DMS153 (cell line): ENCODE measurements around the gene CNPPD1.

Experiments used
- DNase-seq: peaks from one replicate; lab custom pipeline; 2025; lab: John Stamatoyannopoulos, UW

The CNPPD1 gene

DNA sequence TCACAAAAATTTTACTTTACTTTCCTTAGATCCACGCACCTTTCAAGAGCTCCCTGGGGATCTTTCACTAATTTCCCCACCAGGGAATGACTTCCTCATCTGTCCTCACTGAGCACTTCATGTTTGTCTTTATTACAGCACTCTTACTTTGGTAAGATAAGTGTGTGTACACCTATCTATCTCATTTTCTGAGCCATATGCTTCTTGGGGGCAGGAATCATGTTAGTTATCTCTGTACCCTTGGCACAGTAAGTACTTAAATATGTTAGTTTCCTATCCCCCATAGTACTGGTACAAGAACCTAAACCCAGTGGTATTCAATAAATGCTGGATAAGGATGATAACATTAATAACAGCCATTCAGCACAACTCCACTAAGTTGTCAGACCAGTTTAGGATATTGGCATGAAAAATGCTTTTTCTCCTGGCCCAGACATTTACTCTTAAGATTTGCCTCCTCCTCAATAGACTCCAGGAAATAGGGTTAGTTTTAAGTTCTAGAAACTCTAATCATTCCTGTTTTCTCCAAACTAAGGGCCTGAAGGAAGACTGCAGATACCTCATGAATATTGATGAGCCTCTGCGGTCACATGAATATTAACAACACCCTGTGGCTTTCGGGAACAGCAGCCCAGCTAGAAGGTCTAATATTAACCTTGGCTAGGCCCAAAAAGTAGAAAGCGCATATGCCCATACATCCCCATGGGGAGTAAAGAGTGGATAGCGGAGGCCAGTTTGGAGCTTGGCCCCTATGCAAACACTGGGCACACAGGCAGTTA lies 54.3 kb downstream of the CNPPD1 start:
- no peak for DNase-seq
